Mesangial cell (primary cell): ENCODE measurements around the gene LRRC71. TPM values are rescaled to one million over a fixed set of nuclear protein-coding genes. Genes with fewer than 3 reads are reported as not detected.

Source experiments
- total RNA-seq: library from RNA; depleted of rRNA; stranded (reverse); fragments of >200 nt; gene quantifications from 2 replicates; pipeline ENCODE4 v1.2.3, GENCODE V29; 2015

Gene LRRC71
- not detected in 2 replicates for total RNA-seq

DNA sequence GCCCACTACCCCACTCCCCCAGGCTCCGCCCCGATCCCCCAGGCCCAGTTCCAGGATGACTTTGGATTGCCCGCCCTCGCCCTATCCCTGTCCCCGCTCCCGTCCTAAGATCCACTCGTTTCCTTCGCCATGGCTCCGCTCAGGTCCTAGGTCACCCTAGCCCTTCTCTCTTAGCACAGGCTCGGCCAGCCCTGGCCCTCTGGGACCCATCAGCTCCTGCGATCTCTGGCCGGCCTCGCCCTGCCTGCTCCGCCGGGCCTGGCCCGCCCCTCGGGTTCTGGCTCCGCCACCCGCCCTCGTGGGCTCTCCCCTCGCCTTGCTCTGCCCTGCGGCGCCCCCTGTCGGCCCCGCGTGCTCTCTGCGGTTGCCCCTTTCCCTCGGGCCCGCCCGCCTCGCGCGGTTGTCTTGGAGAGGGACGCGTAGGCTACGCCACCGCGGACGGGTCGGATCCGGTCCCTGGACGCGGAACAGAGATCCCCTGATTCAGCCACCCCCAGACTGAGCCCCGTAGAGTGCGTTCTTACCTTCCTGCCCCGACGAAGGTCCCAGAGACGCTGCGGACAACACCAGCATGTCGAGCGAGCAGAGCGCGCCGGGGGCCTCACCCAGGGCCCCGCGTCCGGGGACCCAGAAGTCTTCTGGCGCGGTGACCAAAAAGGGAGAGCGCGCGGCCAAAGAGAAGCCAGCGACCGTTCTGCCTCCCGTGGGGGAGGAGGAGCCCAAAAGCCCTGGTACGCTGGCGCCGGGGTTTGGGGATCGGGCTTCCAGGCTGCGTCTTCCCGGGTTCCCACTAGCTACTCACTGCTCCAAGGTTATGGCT is at the start of gene LRRC71:
TSS of gene LRRC71 (plus strand) at position 400 of the 820 bp plus-strand sequence. CDS start at position 572, 172 bp downstream.

DNA sequence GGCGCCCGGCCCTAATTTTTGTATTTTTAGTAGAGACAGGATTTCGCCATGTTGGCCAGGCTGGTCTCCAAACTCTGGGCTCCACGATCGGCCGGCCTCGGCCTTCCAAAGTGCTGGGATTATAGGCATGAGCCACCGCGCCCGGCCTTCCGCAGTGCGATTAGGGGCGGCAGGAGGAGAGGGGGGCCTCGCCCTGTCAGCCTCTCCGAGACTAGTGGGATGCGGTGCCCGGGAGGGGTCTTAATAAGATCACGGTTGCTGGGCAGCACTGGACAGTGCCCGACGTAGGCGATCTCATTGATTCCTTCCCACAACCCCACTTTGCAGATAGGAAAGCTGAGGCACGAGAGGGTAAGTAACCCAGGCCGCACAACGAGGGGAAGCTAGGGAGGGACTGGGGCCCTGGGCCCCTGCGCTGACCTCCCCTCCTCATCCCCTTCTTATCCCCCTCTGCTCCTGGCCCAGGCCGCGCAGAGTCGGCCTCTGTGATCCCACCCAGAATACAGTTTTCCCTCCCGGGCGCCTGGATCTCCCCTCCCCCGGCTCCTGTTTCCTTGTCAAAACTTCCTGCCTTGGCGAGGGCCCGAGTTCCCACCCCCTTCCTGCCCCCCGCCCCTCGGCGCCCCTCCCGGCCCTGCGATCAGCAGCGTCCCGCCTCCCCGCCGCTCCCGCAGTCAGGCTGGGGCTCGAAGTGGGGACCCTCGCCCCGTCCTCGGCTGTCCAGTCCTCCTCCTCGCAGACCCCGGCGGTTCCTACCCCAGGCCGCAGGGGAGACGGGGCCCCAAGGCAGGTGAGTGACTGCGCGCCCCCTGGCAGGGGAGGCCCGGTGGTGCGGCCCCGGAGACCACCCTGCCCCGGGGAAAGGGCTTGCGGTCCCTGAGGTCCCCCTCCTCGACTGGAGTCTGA is 27.1 kb upstream of the LRRC71 start, which contains the start of gene PEAR1:
TSS of gene PEAR1 (plus strand) at position 671 of the 906 bp plus-strand sequence. CDS start 10,209 bp downstream, outside the sequence.

Other genes starting within 250 kb of the LRRC71 start
- gene NES, start 243.2 kb upstream of the LRRC71 start, total RNA-seq: 13.4 and 31.9 TPM in 2 replicates
- 2.1 and 19.6 TPM in 2 replicates for gene CRABP2, start 215.0 kb upstream of the LRRC71 start, total RNA-seq
- gene METTL25B, start 192.2 kb upstream of the LRRC71 start, total RNA-seq: 11.7 and 17.1 TPM in 2 replicates
- 15.1 and 19.4 TPM in 2 replicates for gene ISG20L2, start 191.9 kb upstream of the LRRC71 start, total RNA-seq
- 54.6 and 63.2 TPM in 2 replicates for gene MRPL24, start 179.5 kb upstream of the LRRC71 start, total RNA-seq
- 130 and 187 TPM in 2 replicates for gene HDGF, start 169.0 kb upstream of the LRRC71 start, total RNA-seq
- gene PRCC, start 153.1 kb upstream of the LRRC71 start, total RNA-seq: 43.4 and 46.6 TPM in 2 replicates
- 2.3 and 2.7 TPM in 2 replicates for gene SH2D2A, start 103.8 kb upstream of the LRRC71 start, total RNA-seq
- gene INSRR, start 61.5 kb upstream of the LRRC71 start, total RNA-seq: under 0.01 TPM in 1 of 2 replicates, not detected in the other
- under 0.01 and 0.13 TPM in 2 replicates for gene NTRK1, start 59.8 kb upstream of the LRRC71 start, total RNA-seq
- 18.0 and 26.7 TPM in 2 replicates for gene PEAR1, start 26.9 kb upstream of the LRRC71 start, total RNA-seq
- gene ARHGEF11, start 125.1 kb downstream of the LRRC71 start, total RNA-seq: 15.8 and 22.7 TPM in 2 replicates
- not detected in 2 replicates for gene ETV3L, start 179.2 kb downstream of the LRRC71 start, total RNA-seq
- 4.7 and 8.6 TPM in 2 replicates for gene ETV3, start 217.8 kb downstream of the LRRC71 start, total RNA-seq